ENCODE results near the gene TMEM239.
"Not testable (repeated sequence)": the region's sequence is repeated elsewhere in the genome, so short reads cannot be mapped to it uniquely, and the experiment has no call there.

The TMEM239 gene

DNA sequence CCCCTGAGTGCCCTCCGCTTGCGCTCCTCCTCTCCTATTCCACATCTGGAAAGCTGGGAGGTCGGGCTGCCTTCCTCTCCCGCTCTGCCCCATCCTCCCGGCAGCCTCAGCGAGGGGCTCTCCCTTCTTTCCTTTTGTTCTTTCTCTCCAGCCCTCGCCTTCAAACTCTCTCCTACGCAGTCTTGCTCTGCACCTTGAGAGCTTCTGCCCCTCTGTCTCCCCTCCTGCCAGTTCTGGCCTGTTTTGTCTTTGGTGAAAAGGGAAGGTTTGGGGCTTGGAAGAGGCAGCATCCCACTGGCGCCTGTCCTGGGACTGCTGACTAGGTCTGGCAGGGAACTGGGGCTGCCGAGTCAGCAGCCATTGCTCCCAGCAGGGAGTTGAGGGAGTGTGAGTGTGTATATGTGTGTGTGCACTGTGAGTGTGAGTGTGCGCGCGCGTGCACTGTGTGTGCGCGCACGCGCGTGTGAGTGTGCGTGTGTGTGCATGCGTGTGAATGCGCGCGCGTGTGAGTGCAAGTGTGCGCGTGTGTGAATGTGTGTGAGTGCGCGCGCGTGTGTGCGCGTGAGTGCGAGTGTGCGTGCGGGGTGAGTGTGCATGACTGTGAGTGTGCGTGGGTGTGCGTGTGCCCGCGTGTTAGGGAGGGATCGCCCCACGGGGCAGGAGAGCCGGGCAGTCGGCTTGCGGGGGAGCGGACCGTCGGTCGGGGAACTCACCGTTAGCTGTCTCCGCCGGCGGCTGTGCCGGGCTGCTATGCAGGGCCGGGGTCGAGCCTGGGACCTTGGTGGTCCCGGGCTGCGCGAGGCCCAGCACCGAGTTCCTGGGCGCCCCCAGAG lies 16.3 kb upstream of the TMEM239 start:
- no peak for DNase-seq

DNA sequence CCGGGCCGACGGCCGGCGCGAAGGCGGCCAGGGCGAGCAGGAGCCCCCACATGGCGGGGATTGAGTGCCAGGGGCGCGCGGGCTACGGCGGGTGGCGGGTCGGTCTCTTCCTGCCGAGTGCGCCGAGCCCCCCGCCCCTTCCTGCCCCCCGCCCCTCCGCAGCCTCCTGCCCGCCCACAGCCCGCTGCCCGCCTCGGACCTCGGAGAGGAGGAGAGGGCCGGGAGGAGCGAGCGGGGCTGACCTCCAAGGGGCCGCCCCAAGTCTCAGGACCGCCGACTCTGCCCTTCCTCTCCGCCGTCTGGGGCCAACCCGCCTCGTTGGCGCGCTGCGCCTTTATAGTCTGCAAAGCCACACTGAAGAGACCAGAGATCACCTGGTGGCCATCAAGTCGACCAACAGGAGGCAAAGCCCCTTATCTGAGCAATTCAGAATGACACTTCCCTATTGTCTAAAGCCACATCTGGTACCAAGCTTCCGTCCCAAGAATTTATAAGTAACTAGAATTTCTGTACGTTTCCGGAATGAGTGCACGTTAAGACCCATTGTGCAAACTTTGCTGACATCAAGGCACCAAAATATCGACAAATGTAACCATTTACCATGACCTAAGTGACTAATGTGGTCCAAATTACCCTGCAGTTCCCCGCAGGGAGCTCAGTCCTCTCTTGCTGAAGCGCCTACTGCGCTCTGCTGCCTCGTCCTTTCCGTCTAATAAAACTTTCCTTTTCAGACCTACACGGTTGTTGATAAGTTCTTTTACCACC lies 15.5 kb upstream of the TMEM239 start, which contains the start of gene CPXM1:
TSS of gene CPXM1 (minus strand) at position 107 of the 765 bp plus-strand sequence. CDS start at position 52, 55 bp downstream.
- no peak for DNase-seq

DNA sequence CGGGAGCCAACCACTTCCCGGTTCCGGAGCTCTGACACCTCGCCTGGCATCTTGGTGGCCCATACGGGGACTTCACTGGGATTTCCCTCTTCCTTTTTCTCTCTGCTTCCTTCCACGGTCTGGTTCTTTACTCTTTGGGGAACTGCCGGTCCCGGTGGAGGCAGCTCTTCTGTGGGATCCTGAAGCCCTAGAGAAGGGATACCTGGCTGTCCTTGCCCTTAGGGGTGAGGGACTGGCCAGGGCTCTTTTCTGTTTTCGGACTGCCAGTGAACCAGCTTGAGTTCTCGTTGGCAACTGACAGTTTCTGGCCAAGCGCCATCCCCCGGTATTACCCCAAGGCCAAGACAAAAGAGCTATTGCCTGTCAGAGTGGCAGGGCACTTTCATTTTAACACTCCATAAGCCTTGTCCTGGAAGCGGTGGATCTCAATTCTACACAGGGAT lies 14.9 kb upstream of the TMEM239 start:
- DNase-seq = no peak

DNA sequence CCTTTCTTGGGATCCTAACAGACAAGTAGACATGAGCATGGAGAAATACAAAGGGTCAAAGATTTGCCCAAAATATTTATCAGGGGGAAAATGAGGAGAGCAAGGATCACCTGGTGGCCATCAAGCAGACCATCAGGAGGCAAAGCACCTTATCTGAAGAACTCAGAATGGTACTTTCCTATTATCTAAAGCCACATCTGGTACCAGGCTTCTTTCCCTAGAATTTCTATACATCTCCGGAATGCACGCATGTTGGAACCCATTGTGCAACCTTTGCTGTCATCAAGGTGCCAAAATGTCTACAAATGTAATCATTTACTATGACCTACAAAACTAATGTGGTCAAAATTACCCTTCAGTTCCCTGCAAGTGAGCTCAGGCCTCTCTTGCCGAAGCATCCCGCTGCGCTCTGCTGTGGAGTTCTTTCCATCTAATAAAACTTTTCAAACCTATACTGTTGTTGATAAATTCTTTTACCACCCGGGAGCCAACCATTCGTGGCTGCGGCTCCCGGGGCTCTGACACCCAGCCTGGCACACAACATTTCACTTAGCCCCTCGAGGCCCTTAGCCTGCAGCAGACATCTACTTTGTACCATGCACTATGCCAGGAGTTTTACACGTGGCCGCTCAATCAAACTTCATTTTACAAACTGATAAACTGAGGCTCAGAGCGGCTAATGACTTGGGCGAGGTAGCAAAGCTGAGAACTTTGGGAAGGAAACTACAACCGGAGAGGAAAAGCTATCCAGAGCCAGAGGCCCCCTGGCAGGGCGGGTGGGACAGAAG lies 11.9 kb upstream of the TMEM239 start:
- no peak for DNase-seq

DNA sequence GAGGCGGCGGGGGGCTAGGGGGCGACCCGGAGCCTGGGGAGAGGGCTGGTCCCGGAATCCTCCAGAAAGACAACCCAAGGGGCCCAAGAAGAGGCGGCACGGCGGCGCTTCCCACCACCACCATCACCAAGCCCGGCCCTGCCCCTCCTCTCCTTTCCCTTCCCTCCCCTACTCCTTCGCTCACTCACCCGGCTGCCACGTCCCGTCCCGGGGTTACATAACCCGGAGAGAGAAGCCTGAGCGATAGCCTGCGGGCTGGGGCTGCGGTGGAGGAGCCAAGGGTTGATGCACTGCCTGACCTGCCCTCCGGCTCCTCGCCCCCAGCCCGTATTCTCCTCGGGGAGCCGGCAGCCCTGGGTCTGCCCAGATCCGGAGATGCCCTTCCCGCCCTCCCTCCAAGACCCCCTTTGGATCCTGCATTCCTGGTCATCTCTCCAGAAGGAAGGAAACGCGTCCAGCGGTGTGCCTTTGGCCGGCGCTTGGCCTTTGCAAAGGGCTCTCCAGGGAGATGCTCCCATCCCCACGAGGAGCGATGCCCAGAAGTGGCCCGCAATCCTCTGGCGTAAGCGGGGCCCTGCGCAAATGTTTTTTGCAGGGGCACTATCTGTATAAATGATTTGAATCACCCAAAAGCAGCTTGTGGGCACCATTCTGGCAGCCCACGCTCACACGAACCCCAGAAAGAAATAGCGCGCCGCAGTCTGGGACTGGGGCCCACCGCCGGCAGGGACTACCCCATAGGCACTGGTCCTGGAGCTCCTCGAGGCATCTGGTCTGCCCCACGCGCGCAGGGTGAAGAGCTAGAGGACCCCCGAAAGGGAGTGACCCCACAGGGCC lies 11.1 kb upstream of the TMEM239 start:
- DNase-seq = no peak

DNA sequence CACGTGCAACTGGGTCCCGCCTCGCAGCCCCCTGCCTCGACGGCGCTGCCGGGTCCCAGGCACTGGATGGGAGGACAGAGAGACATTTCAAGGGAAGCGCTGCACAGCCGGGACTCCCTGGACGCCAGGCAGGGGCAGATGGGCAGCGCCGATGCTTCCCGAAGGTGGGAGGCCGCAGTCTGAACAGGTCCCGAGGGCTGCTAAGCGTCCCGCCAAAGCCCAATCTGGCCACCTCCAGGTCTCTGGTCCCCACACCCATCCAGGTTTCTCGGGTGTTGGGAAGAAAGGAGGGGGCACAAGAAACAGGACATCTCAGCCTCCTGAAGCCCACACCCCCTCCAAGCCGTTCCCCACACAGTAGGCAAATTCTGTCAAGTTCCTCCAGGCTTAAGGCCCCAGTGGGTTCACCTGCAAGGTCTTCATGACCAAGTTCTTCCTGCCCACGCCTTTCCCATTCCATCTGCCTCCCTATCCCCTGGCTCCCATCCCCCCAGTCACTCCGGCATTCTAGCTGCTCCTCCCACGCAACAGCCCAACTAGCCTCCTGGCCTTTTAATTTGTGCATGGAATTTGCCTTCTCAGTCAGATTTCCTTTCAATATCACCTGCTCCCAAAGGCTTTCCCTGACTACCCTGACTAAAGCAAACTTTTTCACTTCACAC lies 10.3 kb upstream of the TMEM239 start:
- DNase-seq = no peak

DNA sequence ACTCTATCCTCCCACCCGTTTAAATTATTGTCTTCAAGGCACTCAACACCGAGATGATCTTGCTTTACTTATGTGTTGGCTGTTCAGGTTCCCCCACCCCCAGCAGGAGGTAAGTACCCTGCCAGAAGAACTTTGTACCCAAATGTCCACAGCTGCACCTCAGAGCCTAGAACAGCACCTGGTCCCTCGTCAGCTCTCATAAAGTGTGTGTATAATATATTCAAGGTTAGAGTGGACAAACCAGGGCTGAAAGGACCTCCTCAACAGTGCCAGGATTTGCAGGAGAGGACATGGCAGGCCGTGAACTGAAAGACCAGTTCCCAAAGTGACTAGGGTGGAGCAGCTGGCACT lies 9.8 kb upstream of the TMEM239 start:
- no peak for DNase-seq

DNA sequence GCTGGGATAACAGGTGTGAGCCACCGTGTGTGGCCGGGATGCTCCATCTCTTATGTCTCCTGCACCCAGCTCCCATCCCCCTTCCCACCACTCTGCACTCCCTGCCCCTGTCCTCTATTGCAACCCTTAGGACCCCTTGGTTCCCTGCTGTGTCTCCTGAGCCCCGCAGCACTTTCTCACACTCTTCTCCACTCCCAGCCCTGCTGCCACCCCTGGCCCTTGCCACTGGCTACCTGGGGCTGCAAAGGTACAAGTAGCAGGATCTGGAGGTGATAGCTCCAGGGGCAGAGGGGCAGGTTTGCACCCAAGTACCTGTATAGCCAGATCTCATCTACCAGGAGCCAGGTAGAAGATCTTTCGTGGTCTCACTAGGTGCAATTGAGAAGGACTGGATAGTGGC lies 9.1 kb upstream of the TMEM239 start:
- DNase-seq = no peak

DNA sequence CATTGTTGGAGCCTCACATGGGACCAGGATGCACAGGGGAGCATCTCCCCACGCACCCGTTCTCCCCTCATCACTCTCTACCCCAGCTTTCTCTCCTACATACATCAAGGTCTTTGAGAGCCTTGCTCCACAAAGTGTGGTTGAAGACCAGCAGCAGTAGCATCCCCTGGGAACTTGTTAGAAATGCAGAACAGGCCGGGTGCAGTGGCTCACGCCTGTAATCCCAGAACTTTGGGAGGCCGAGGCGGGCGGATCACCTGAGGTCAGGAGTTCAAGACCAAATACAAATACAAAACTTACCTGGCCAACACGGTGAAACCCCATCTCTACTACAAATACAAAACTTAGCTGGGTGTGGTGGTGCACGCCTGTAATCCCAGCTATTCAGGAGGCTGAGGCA lies 8.2 kb upstream of the TMEM239 start:
- DNase-seq = not testable (repeated sequence)

DNA sequence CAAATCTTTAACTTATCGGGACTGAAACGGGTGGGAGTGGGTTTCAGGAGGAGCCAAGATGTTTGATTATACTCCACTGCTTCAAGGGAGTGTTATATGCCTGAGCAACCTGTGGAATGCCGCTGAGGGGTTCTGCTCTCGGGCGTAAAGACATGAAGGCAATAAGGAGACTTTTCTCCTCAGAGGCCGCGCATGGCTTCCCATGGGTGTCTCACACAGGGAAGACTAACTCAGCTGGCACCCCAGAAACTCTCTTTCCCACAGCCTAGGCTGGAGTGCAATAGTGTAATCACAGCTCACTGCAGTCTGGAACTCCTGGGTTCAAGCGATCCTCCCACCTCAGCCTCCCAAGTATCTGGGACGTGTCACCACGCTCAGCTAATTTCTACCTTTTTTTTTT lies 6.5 kb upstream of the TMEM239 start:
- no peak for DNase-seq

DNA sequence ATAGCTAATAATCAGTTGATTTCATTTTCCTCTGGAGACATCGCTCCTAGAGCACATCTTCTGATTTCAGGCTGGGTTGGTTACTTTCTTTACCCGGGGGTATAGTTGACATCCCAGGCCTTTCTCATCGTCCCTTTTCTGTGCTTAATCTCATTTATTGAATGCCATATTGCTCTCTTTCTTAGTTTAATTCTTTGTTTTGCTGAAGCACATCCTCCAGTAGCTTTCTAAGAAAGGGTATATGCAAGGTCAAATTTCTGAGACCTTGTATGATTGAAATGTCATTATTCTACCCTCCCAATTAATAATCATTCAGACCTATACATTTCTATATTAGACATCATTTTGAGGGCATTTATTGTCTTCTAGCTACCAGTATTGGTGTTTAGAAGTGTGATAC lies 4.0 kb upstream of the TMEM239 start:
- no peak for DNase-seq

DNA sequence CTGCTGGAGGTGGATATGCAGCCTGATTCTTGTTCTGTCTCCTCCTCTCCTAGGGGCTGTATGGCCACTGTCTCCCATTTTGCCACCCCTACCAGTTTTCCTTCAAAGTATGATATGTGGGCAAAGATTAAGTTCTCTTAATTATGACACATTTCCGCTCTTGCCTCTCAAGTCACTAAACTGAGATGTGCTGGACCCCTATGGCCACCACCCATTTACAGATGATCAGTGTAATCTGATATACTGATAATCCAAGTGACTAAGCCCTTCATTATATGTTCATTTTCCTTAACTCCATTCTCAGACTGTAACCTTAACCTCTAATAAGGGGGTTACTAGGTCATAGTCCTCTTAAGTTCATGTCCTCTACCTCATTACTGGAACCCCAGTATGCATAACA lies 2.1 kb upstream of the TMEM239 start:
- no peak for DNase-seq

DNA sequence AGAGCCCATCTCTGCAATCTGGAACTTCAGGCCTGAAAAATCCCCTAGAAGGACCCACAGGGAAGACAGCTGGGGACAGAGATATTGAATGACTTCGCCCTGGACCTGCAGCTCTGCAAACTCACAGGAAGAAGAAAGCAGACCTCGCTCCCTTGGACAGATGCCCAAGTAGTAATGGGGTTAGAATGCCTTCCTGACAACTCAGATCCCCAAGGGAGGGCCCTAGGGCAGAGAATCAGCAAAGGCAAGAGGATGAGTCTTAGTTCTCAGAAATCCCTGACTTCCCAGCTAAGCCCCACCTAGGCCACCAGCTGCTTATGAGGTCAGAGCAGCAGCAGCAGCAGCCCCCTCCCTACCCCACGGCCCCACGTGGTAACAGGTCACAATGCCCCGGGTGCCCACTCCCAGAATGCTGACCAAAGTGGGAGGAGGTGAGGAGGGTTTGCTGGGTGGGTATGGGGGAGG lies 1.5 kb upstream of the TMEM239 start, which contains the start of gene C20orf141:
TSS of gene C20orf141 (plus strand) at position 401 of the 465 bp plus-strand sequence. CDS start 198 bp downstream, outside the sequence.
- DNase-seq = no peak

DNA sequence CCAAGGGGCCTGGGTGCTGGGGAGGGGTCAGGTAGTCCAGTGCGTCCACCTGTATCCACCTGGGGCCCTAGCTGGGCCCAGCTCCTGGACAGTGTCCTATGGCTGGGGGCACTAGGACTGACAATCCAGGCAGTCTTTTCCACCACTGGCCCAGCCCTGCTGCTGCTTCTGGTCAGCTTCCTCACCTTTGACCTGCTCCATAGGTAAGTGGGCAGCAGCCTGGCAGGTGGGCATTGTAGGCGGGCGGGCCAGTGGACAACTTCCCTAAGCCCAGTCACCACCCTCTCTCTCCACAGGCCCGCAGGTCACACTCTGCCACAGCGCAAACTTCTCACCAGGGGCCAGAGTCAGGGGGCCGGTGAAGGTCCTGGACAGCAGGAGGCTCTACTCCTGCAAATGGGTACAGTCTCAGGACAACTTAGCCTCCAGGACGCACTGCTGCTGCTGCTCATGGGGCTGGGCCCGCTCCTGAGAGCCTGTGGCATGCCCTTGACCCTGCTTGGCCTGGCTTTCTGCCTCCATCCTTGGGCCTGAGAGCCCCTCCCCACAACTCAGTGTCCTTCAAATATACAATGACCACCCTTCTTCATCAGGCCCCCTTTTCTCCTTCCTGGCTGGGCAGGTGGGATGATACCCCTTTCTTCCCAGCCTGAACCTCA lies 793 bp upstream of the TMEM239 start:
- DNase-seq = no peak

DNA sequence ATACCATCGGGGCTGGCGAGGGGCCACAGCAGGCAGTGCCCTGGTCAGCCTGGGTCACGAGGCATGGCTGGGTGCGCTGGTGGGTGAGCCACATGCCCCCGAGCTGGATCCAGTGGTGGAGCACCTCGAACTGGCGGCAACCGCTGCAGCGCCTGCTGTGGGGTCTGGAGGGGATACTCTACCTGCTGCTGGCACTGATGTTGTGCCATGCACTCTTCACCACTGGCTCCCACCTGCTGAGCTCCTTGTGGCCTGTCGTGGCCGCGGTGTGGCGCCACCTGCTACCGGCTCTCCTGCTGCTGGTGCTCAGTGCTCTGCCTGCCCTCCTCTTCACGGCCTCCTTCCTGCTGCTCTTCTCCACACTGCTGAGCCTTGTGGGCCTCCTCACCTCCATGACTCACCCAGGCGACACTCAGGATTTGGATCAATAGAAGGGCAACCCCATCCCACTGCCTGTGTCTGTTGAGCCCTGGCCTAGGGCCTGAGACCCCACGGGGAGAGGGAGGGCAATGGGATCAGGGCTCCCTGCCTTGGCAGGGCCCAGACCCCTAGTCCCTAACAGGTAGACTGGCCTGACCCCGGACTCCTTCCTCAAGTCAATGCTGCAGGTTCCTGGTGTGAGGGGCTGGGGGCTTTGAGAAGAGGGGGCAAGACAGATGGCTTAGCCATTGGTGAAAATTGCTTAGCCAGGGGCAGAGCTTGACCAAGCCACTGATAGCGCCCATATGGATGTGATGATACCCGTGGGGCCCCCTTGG lies 598 bp downstream of the TMEM239 start:
- DNase-seq = no peak

DNA sequence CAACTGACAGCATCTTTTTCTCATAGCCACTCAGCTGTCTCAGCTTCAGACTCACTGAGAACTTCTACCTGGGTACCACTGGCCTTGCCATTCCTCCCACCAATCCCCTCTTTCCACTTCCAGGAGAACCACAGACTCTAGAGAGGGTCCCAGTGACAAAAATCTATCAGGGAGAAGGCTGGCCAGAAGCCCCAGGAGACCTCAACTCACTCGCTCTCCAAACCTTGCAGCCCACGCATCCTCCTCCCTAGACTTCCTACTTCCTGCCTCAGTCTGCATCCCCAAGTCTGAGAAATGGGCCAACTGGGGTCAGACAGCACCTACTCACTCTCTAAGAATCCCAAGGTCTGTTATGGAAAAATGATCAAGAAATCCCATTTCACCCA lies 1.2 kb downstream of the TMEM239 start:
- DNase-seq = no peak

DNA sequence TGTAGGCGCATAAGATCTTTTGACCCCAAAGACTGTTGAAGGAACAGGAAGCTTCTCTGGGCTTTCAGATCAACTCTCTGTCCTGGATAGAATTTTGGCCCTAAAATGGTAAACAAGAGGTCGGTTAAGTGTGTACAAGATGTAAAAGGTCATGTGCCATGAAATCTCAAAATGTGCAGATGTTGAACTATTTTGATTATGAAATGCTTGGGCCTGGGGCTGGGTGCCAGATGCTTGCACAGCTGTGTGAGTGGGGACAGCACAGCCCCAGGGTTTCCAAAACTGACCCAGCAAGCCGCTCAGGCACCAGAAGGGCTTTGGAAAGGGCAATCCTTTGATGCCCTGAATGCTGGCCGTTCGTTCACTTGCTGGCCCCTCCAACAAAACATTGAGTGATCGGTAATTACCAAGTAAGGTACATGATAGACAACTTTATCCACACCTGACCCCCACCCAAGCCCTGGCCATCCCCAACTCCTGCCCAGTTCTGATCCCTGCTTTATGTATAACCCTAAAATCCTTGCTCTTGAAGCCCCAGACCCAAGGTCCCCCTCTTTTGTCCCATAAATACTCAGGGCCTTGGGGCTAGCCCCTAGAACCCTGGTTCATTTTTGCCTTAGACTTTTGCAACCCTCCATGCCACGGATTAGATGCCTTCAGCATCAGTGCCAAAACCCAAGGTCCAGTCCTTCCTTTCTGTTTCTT lies 1.9 kb downstream of the TMEM239 start:
- DNase-seq = no peak

DNA sequence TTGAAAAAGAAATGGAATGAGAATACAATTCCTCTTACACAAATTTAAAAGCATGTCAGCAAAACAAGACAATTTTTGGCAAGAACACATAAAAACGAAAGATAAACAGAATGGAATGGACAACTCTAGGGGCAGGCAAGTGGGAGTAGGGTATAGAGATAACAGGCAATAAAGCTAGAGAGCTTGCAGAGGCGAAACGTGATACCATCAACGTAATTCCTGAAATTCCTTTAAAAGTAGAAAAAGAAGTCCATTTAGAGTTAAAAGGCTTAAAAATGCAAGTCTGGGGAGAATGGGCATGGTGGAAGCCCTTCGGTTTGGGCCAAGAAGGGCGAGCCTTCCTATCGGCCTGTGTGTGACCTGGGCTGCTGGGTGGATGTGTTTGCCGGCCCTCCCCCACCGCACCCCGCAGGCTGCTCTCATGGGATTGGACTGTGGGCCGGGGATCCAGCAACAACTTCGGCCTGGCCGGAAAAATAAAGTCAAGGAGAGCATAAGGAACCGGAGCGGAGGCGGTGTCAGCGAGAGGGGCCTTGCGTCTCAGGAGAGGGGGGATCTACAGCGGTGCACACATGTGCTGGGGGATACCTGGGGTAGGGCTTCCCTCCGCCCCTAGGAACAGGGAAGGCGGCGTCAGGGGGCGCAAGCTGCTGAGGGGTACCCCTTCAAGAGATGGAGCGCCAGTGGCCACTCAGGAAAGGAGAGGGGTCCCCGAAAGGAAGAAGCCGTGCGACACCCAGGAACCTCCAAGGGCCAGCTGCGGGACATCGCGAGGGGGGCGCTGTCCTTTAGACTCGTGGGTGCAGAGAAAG lies 4.1 kb downstream of the TMEM239 start:
- DNase-seq = no peak

Measured in effector CD8-positive, alpha-beta T cell (primary cell).